Measurements from ENCODE around the gene CAPS2.
"Not testable (repeated sequence)": the region's sequence is repeated elsewhere in the genome, so short reads cannot be mapped to it uniquely, and the experiment has no call there.

CAPS2 gene

GRCh38 chr12:75329918-75330826, at the start of gene CAPS2:
Gene CAPS2, minus strand, starts transcription at chr12:75330324. Its CDS starts 3,826 bp downstream, at chr12:75326498.
- DNase-seq (ENCODE audit: low read depth in 2 of 2): peak; percentile 40 to 47

- no peak for DNase-seq (ENCODE audit: low read depth in 2 of 2)
These were observed 48.2 kb upstream of the CAPS2 start for GRCh38 chr12:75378354-75378753.

- DNase-seq (ENCODE audit: low read depth in 2 of 2): no peak
These were observed 44.8 kb upstream of the CAPS2 start for GRCh38 chr12:75374971-75375370.

DNA sequence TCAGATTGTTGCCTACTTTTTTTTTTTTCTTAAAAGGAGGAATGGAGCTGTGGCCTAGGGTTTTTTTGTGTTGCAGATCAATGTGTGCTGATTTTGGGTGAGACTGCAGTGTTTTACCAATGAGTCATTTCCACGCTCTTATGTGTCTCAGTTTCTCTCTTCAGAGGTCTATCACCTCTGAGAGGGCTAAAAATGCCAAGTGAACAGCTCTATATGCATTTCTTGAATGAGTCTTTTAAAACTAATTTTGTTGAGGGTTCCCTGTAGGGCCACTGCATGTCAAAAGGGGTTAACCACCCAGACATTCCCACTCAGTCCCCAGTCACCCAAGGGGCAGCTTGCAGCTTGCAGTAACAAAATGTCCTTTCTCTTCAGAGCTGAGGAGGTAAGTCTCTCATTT, 36.5 kb upstream of the CAPS2 start:
- DNase-seq (ENCODE audit: low read depth in 2 of 2): no peak

- DNase-seq (ENCODE audit: low read depth in 2 of 2): no peak
These were observed 34.8 kb upstream of the CAPS2 start for GRCh38 chr12:75364919-75365318.

- DNase-seq (ENCODE audit: low read depth in 2 of 2): no peak
These were observed 31.3 kb upstream of the CAPS2 start for GRCh38 chr12:75361408-75361807.

DNA sequence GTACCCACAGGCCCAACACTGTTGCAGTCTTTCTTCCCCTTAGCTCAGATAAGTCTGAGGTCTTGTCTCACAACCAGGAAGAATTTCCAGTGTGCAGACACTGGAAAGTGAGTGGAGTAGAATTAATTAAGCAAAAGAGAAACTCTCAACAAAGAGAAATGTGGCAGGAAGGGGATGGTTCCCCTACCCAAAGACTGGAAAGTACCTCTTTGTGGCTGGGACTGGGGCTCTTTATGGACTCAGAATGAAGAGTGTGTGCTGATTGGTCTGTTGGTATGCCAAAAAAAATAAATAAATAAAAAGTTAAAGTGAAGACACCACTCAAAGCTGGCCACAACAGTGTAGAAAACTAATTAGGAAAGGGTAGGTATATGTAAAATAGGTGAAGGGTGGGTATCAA, 30.8 kb upstream of the CAPS2 start:
- no peak for DNase-seq (ENCODE audit: low read depth in 2 of 2)

DNA sequence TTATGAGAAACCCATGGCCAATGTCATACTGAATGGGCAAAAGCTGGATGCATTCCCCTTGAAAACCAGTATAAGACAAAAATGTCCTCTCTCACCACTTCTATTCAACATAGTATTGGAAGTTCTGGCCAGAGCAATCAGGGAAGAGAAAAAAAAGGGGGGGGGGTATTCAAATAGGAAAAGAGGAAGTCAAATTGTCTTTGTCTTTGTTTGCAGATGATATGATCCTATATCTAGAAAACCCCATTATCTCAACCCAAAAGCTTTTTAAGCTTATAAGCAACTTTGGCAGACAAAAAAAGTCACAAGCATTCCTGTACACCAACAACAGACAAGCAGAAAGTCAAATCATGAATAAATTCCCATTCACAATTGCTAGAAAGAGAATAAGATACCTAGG, 23.9 kb upstream of the CAPS2 start:
- DNase-seq (ENCODE audit: low read depth in 2 of 2): no peak

GRCh38 chr12:75350413-75350812, 20.3 kb upstream of the CAPS2 start:
- no peak for DNase-seq (ENCODE audit: low read depth in 2 of 2)

- DNase-seq (ENCODE audit: low read depth in 2 of 2): no peak
These were observed 19.8 kb upstream of the CAPS2 start for GRCh38 chr12:75349946-75350345.

GRCh38 chr12:75346215-75346614, 16.1 kb upstream of the CAPS2 start:
- DNase-seq (ENCODE audit: low read depth in 2 of 2): not testable (repeated sequence)

DNA sequence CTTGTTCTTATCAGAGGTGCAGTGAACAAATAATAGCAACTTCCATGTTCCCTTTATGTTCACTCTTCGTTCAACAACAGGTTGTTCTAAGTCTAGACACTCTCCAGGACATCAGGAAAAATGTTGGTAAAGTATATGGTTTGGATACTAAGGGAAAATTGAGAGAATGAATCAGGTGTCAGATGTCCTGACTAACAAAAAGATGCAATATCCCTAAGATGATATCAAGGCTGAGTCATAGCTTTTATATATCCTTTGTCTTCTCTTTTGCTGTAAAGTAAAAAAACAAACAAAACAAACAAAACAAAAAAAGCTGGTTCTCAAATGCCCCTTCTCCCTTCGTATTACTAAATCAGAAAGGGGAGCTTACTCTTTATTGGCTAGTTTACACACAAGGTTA, 15.4 kb upstream of the CAPS2 start:
- no peak for DNase-seq (ENCODE audit: low read depth in 2 of 2)

GRCh38 chr12:75341873-75342272, 11.7 kb upstream of the CAPS2 start:
- no peak for DNase-seq (ENCODE audit: low read depth in 2 of 2)

GRCh38 chr12:75337905-75338304, 7.8 kb upstream of the CAPS2 start:
- no peak for DNase-seq (ENCODE audit: low read depth in 2 of 2)

DNA sequence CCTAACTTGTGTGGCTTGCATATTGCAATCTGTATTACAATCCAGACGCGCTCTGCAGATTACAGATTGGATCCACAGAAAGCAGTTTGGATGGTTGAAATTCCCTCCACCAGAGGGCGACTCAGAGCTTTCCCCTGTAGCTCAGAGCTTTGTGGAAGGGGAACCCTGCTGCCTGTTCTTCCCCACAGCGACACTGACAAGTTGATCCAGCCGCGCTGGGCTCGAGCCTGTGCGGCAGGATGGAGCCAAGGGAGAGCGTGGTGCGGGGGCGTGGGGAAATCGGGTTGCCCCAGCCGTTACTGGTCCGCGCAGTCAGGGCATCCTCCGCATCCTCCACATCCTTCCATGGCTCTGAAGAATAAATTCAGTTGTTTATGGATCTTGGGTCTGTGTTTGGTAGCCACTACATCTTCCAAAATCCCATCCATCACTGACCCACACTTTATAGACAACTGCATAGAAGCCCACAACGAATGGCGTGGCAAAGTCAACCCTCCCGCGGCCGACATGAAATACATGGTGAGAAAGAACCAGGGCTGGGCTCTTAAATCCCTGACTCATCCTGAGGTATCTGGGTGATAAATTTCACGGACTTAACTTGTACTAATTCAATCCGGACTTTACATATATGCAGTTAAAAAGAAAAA, 4.4 kb upstream of the CAPS2 start, which contains the start of gene GLIPR1L1:
Gene GLIPR1L1 (plus strand): TSS at position 287 of the 647 bp plus-strand sequence. CDS start 59 bp downstream, at position 346.
- DNase-seq (ENCODE audit: low read depth in 2 of 2): peak; percentile 78

DNA sequence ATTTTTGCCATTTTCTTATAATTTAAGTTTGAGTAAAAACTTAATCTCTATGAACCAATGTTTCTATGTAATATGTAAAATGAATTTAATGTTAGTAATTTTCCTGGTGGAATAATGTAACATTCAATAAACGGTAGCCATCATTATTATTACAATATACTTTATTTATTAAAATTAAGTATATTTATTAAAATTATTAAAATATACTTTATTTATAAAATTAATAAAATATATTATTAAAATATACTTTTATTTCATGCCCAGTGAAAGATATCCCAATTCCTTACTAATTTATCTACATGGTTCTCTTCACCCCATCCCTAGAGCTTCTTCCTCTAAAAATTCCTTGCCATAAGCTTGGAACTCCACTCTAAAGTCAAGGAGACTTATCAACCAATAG, 2.5 kb downstream of the CAPS2 start:
- DNase-seq (ENCODE audit: low read depth in 2 of 2): no peak

DNA sequence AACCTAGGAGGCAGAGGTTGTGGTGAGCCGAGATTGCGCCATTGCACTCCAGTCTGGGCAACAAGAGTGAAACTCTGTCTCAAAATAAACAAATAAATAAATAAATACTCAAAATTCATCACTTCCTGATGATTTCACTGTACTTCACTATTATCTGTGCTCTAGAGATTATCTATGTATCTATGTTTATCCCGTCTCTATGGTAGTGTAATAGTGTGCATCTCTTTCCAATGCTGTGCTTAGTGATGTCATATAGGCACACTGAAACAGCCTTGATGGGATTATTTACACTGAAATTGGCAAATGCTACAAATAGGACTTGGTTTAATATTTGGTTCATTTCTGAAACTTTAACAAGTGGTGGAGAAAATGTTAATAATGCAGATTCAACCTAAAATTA, 6.5 kb downstream of the CAPS2 start:
- no peak for DNase-seq (ENCODE audit: low read depth in 2 of 2)

GRCh38 chr12:75322464-75322863, 7.7 kb downstream of the CAPS2 start:
- no peak for DNase-seq (ENCODE audit: low read depth in 2 of 2)

DNA sequence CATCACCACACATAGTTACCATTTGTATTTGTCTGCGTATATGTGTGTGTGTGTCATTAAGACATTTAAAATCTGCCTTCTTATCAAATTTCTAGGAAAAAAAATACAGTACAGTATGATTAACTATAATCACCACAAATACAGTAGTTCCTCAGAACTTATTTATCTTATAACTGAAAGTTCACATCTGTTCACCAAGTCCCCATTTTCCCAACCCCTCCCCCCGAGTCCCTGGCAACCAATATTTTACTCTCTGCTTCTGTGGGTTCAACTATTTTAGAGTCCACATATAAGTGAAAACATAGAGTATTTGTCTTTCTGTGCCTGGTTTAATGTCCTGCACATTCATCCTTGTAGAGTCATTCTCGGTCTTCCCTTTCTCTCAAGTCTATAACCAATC, 12.3 kb downstream of the CAPS2 start:
- no peak for DNase-seq (ENCODE audit: low read depth in 2 of 2)

- no peak for DNase-seq (ENCODE audit: low read depth in 2 of 2)
These were observed 14.6 kb downstream of the CAPS2 start for GRCh38 chr12:75315518-75315917.

- no peak for DNase-seq (ENCODE audit: low read depth in 2 of 2)
These were observed 18.8 kb downstream of the CAPS2 start for GRCh38 chr12:75311369-75311768.

- DNase-seq (ENCODE audit: low read depth in 2 of 2): no peak
These were observed 21.8 kb downstream of the CAPS2 start for GRCh38 chr12:75308279-75308678.
